Caco-2 (cell line): Measurements from ENCODE around the gene TNFRSF25. TPM values are rescaled to one million over a fixed set of nuclear protein-coding genes. Genes with fewer than 3 reads are reported as not detected.
A peak's percentile ranks its signal among the peaks of the same experiment; 100 is the strongest.

ENCODE experiments used
- BruUV-seq: library from RNA; stranded (reverse); fragments of 400-500 nt; replicated peaks from 2 replicates; lab custom pipeline; 2021; lab: Mats Ljungman, UMichigan
- CTCF ChIA-PET: fragments of 300-600 bp; sonication (Branson Sonifier 250); formaldehyde crosslinking; loops from one replicate; lab custom pipeline; 2022; ENCODE audit warnings: antibody characterized with exemption; lab: Charles Lee
- POLR2A ChIA-PET: fragments of 300-600 bp; sonication (Branson Sonifier 250); formaldehyde crosslinking; loops from one replicate; lab custom pipeline; 2022; ENCODE audit warnings: antibody characterized with exemption; lab: Charles Lee
- DNase-seq, 2 experiments: peaks; one replicate each; pipeline versions ENCODE4 v3.0.0 to v3.0.0-alpha.2; 2020 to 2022
- H3K27me3 ChIP-seq: replicated peaks from 2 replicates; pipeline ENCODE4 v1.6.0; 2011; ENCODE audit warnings: low read length; ENCODE audit not compliant: control insufficient read depth, insufficient read depth
- H3K36me3 ChIP-seq: 2 replicates; pipeline ENCODE4 v1.5.1; 2011; ENCODE audit warnings: low read length; ENCODE audit not compliant: control insufficient read depth, insufficient read depth
- H3K4me1 ChIP-seq: fragments of 250-450 bp; sonication (Bioruptor Pico); 2 replicates; pipeline ENCODE4 v1.5.1; 2020; ENCODE audit warnings: mild to moderate bottlenecking
- H3K4me3 ChIP-seq: 2 replicates; pipeline ENCODE4 v1.5.1; 2011; ENCODE audit warnings: low read depth, mild to moderate bottlenecking, control low read depth, low read length
- H3K9me3 ChIP-seq: fragments of 250-450 bp; sonication (Bioruptor Pico); 2 replicates; pipeline ENCODE4 v1.5.1; 2020; ENCODE audit warnings: mild to moderate bottlenecking, moderate library complexity
- H3K27ac Mint-ChIP-seq: one replicate; pipeline ENCODE4 v1.8.0; 2022; ENCODE audit warnings: mixed read lengths; ENCODE audit not compliant: unreplicated experiment
- H3K27me3 Mint-ChIP-seq: one replicate; pipeline ENCODE4 v1.8.0; 2022; ENCODE audit warnings: mixed read lengths; ENCODE audit not compliant: insufficient read depth, unreplicated experiment
- H3K36me3 Mint-ChIP-seq: one replicate; pipeline ENCODE4 v1.8.0; 2022; ENCODE audit warnings: mild to moderate bottlenecking, mixed read lengths; ENCODE audit not compliant: insufficient read depth, unreplicated experiment
- H3K4me1 Mint-ChIP-seq: one replicate; pipeline ENCODE4 v1.8.0; 2022; ENCODE audit warnings: low read depth, mixed read lengths; ENCODE audit not compliant: unreplicated experiment
- H3K4me3 Mint-ChIP-seq: one replicate; pipeline ENCODE4 v1.8.0; 2022; ENCODE audit warnings: mild to moderate bottlenecking, moderate library complexity, mixed read lengths; ENCODE audit not compliant: unreplicated experiment
- H3K9me3 Mint-ChIP-seq: one replicate; pipeline ENCODE4 v1.8.0; 2022; ENCODE audit warnings: mixed read lengths; ENCODE audit not compliant: unreplicated experiment
- CTCF ChIP-seq, 2 experiments: fragments of 200-600 bp in 1 of 2; IDR thresholded peaks; 1 replicate in 1 of 2; 2 replicates in 1 of 2; pipeline versions ENCODE4 v1.5.1 to v1.8.0; 2011 to 2022; ENCODE audit warnings: antibody characterized with exemption in 1 of 2, control low read depth in 1 of 2, inconsistent platforms in 1 of 2, low read depth in 1 of 2, low read length in 1 of 2, mild to moderate bottlenecking in 1 of 2, moderate library complexity in 1 of 2; ENCODE audit not compliant: insufficient read depth in 1 of 2, severe bottlenecking in 1 of 2, unreplicated experiment in 1 of 2
- intact Hi-C: fragments of 100-400 bp; cut with micrococcal nuclease; formaldehyde crosslinking; loops from one replicate; pipeline ENCODE4 v1.10.0; 2022; ENCODE audit not compliant: unreplicated experiment
- total RNA-seq: library from RNA; stranded (reverse); gene quantifications from 2 replicates; pipeline ENCODE4 v1.2.3, GENCODE V29; 2022

Gene TNFRSF25
- total RNA-seq, 1 experiment from 2014 or later = 16.3 TPM

- no peak for TF ChIP-seq CTCF (IDR thresholded peaks at IDR 0.05; ENCODE audit: insufficient read depth in 1 of 2, low read depth in 1 of 2, low read length in 1 of 2, severe bottlenecking in 1 of 2, unreplicated experiment in 1 of 2)
- no peaks in the 10 kb centered on the region for H3K9me3 ChIP-seq
- no peaks in the 10 kb centered on the region for H3K36me3 ChIP-seq
- Mint-ChIP-seq H3K4me3 (no peak overlapping the region), H3K27ac (no peak overlapping the region), H3K9me3 (no peaks in the 10 kb centered on the region), H3K36me3 (no peaks in the 10 kb centered on the region), H3K27me3 (no peaks in the 10 kb centered on the region), H3K4me1 (no peaks in the 10 kb centered on the region)
- no peak for DNase-seq
- no peaks in the 10 kb centered on the region for H3K27me3 ChIP-seq
- ChIA-PET POLR2A (no interaction called here), CTCF (interaction anchor here (0.6 kb wide), 2 partner anchors 98 to 113 kb away, joined by 6 to 14 read pairs; partner anchors contain the start of gene PHF13)
- no TSS peak for BruUV-seq
- peaks cover 6% of the 10 kb centered on the region; the same call in 1 of the 2 replicates for H3K4me1 ChIP-seq
- H3K4me3 ChIP-seq = no peak overlapping the region
- intact Hi-C loops = no loop called here
These were observed 34.7 kb upstream of the TNFRSF25 start for GRCh38 chr1:6500544-6501278.

GRCh38 chr1:6499296-6499695, 33.3 kb upstream of the TNFRSF25 start:
- H3K4me3 ChIP-seq = no peak overlapping the region
- ChIA-PET POLR2A (no interaction called here), CTCF (interaction anchor here (1.6 kb wide), 1 partner anchor 24 kb away, joined by 4 read pairs; no protein-coding TSS in a partner anchor)
- intact Hi-C loops = loop anchor here (10.0 kb wide), 1 partner anchor 106 kb away; the partner anchor contains the start of gene KLHL21
- no peaks in the 10 kb centered on the region for H3K27me3 ChIP-seq
- TF ChIP-seq CTCF (IDR thresholded peaks at IDR 0.05; ENCODE audit: insufficient read depth in 1 of 2, low read depth in 1 of 2, low read length in 1 of 2, severe bottlenecking in 1 of 2, unreplicated experiment in 1 of 2) = no peak
- Mint-ChIP-seq H3K4me1 (no peaks in the 10 kb centered on the region), H3K27ac (no peak overlapping the region), H3K4me3 (peak overlapping the region; percentile 51), H3K36me3 (no peaks in the 10 kb centered on the region), H3K9me3 (no peaks in the 10 kb centered on the region), H3K27me3 (no peaks in the 10 kb centered on the region)
- H3K36me3 ChIP-seq = no peaks in the 10 kb centered on the region
- no peak for DNase-seq
- no TSS peak for BruUV-seq
- no peaks in the 10 kb centered on the region for H3K9me3 ChIP-seq
- peaks cover 6% of the 10 kb centered on the region; the same call in 1 of the 2 replicates for H3K4me1 ChIP-seq

GRCh38 chr1:6498576-6499111, 32.7 kb upstream of the TNFRSF25 start:
- ChIA-PET POLR2A (no interaction called here), CTCF (interaction anchor here (1.6 kb wide), 1 partner anchor 25 kb away, joined by 4 read pairs; no protein-coding TSS in a partner anchor)
- Histone ChIP-seq H3K27me3 (no peaks in the 10 kb centered on the region), H3K4me1 (peaks cover 6% of the 10 kb centered on the region; the same call in 1 of the 2 replicates), H3K36me3 (no peaks in the 10 kb centered on the region), H3K9me3 (no peaks in the 10 kb centered on the region), H3K4me3 (no peak overlapping the region)
- BruUV-seq = no TSS peak
- H3K36me3 Mint-ChIP-seq = no peaks in the 10 kb centered on the region
- no peak overlapping the region for H3K27ac Mint-ChIP-seq
- no peak for DNase-seq
- H3K4me1 Mint-ChIP-seq = no peaks in the 10 kb centered on the region
- intact Hi-C loops = loop anchor here (10.0 kb wide), 1 partner anchor 106 kb away; the partner anchor contains the start of gene KLHL21
- H3K4me3 Mint-ChIP-seq = peak overlapping the region; percentile 51
- no peaks in the 10 kb centered on the region for H3K27me3 Mint-ChIP-seq
- H3K9me3 Mint-ChIP-seq = no peaks in the 10 kb centered on the region
- no peak for TF ChIP-seq CTCF (IDR thresholded peaks at IDR 0.05; ENCODE audit: insufficient read depth in 1 of 2, low read depth in 1 of 2, low read length in 1 of 2, severe bottlenecking in 1 of 2, unreplicated experiment in 1 of 2)
